ENCODE measurements around the gene COL11A2.

COL11A2 gene

DNA sequence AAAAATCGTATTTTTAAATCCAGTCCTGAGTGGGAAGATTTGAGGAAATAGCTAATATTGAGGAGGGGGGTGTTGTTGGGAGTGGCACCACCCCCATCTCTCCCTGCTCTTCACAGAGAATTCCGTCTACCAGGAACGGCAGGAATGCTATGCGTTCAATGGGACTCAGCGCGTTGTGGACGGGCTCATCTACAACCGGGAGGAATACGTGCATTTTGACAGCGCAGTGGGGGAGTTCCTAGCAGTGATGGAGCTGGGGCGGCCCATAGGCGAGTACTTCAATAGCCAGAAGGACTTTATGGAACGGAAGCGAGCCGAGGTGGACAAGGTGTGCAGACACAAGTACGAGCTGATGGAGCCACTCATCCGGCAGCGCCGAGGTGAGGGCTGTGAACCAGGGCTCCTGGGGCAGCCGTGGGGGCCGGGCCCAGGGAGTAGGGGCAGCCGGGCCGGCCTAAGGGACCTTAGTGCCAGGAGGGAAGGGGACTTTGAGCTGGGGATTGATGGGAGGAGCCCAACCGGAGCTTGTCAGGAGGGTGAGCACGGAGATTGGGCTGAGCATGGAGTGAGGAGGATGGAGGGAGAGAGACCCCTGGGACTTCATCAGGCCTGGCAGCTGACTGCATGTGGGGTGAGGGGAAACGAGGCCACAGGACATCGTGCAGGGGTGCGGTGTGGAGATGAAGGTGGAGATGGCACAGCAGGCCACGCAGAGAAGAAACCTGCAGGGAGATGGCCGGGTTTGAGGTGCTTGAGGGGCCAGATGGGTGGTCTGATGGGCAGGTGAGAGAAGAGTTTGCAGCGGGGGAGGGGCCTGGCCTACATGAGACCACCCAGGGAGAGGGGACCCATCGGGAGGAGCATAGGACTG is 75.2 kb downstream of the COL11A2 start:
- no peak overlapping the region for H3K4me3 ChIP-seq
- peaks cover 3 to 60% of the 10 kb centered on the region in 2 donors for H3K27me3 ChIP-seq
- H3K9me3 ChIP-seq: no peaks in the 10 kb centered on the region
- no peak overlapping the region for H3K27ac ChIP-seq
- TF ChIP-seq, protein P1, sequence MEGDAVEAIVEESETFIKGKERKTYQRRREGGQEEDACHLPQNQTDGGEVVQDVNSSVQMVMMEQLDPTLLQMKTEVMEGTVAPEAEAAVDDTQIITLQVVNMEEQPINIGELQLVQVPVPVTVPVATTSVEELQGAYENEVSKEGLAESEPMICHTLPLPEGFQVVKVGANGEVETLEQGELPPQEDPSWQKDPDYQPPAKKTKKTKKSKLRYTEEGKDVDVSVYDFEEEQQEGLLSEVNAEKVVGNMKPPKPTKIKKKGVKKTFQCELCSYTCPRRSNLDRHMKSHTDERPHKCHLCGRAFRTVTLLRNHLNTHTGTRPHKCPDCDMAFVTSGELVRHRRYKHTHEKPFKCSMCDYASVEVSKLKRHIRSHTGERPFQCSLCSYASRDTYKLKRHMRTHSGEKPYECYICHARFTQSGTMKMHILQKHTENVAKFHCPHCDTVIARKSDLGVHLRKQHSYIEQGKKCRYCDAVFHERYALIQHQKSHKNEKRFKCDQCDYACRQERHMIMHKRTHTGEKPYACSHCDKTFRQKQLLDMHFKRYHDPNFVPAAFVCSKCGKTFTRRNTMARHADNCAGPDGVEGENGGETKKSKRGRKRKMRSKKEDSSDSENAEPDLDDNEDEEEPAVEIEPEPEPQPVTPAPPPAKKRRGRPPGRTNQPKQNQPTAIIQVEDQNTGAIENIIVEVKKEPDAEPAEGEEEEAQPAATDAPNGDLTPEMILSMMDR (IDR thresholded peaks at IDR 0.05): no peak
- H3K4me1 ChIP-seq: peaks cover 0 to 8% (median 3%) of the 10 kb centered on the region in 4 donors
- DNase-seq: no peak
- intact Hi-C loops (cut with DNase I; ENCODE audit: low total_unique reads): loop anchor here (5.0 to 10.0 kb wide), 2 partner anchors 130 to 468 kb away; partner anchors contain the start of gene BAK1
- no peaks in the 10 kb centered on the region for H3K36me3 ChIP-seq

DNA sequence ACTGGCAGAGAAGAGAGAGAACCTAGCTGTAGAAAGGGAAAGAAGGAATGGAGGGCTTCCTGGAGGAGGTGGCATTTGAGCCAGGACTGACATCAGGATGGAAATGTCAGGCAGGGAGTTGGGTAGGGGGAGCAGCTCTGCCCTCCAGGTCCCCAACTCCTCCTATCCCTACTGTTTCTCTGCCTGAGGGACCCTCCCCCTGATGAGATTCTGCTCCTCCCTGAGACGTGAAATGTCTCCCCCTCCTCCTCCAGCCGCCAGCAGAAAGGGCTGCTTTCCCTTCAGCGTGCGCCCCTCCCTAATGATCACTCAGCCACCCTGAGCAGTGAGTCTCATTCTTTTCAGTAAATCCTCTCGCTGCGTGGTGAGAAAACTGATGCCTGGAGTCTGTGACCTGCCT is 75.8 kb downstream of the COL11A2 start:
- Histone ChIP-seq H3K4me3 (no peak overlapping the region), H3K4me1 (peaks cover 0 to 8% (median 3%) of the 10 kb centered on the region in 4 donors), H3K36me3 (no peaks in the 10 kb centered on the region), H3K27me3 (peaks cover 3 to 55% of the 10 kb centered on the region in 2 donors), H3K9me3 (no peaks in the 10 kb centered on the region), H3K27ac (no peak overlapping the region)
- no peak for DNase-seq
- intact Hi-C loops (cut with DNase I; ENCODE audit: low total_unique reads): loop anchor here (5.0 to 10.0 kb wide), 2 partner anchors 131 to 468 kb away; partner anchors contain the start of gene BAK1
- TF ChIP-seq, protein P1 (IDR thresholded peaks at IDR 0.05): no peak

DNA sequence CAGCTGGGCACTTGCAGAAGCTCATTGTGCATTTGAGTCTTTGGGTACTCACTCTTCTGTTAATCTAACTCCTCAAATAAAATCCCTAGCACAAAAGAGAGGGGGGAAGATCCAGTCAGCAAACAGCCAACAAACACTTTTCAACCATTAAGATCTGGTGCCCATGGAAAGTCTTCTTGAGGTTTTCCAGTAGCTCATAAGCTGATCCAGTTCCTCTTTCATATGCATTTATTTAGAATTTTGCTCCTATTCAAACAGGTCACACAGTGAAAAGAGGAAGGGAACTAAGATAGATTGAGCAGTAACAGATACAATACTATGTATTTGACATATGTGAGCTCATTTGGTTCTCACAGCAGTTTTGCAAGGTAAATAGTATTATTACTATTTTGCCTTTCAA is 77.9 kb downstream of the COL11A2 start:
- H3K4me3 ChIP-seq: no peak overlapping the region
- DNase-seq: no peak
- peaks cover 0 to 8% (median 3%) of the 10 kb centered on the region in 4 donors for H3K4me1 ChIP-seq
- H3K36me3 ChIP-seq: no peaks in the 10 kb centered on the region
- peaks cover 3 to 55% of the 10 kb centered on the region in 2 donors for H3K27me3 ChIP-seq
- H3K27ac ChIP-seq: no peak overlapping the region
- H3K9me3 ChIP-seq: no peaks in the 10 kb centered on the region
- TF ChIP-seq, protein P1 (IDR thresholded peaks at IDR 0.05): no peak
- intact Hi-C loops (cut with DNase I; ENCODE audit: low total_unique reads): loop anchor here (10.0 kb wide), 1 partner anchor 470 kb away; the partner anchor contains the start of gene BAK1

DNA sequence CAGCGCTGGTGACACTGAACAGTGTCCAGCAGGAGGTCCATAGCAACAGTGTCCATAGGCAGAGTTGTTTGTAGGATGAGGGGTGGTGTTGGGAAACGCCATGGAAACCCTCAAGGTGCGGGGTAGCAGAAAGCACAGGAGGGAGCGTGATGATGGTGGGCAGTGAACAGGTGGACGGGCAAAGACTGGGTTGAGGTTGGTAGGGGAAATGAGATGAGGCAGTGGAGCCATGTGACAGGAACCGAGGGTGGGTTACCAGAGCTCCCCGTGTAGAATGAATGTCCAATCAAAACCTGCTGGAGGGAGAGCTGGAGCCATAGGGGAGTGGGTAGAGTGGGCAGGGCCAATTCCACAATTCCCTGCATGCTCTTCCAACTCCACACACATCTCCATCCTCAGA is 78.5 kb downstream of the COL11A2 start:
- intact Hi-C loops (cut with DNase I; ENCODE audit: low total_unique reads): loop anchor here (10.0 kb wide), 1 partner anchor 471 kb away; the partner anchor contains the start of gene BAK1
- Histone ChIP-seq H3K4me1 (peaks cover 0 to 8% (median 3%) of the 10 kb centered on the region in 4 donors), H3K27me3 (peaks cover 3 to 55% of the 10 kb centered on the region in 2 donors), H3K27ac (no peak overlapping the region), H3K4me3 (no peak overlapping the region), H3K36me3 (no peaks in the 10 kb centered on the region), H3K9me3 (no peaks in the 10 kb centered on the region)
- TF ChIP-seq, protein P1 (IDR thresholded peaks at IDR 0.05): no peak
- no peak for DNase-seq

Data from tibial artery (tissue), 4 donors.